HG03457 (cell line): ENCODE data around the gene SLMAP.
"Not testable (repeated sequence)": the region's sequence is repeated elsewhere in the genome, so short reads cannot be mapped to it uniquely, and the experiment has no call there.

Experiments used
- ATAC-seq: cut with Tn5 transposase; IDR thresholded peaks from one replicate; pipeline ENCODE4 v1.9.1; 2021; ENCODE audit warnings: moderate number of reproducible peaks; ENCODE audit not compliant: unreplicated experiment

Gene SLMAP

GRCh38 chr3:57792198-57792597 lies 36.1 kb downstream of the SLMAP start:
- ATAC-seq = no peak

- ATAC-seq = no peak
Measured at GRCh38 chr3:57793737-57794187, 37.7 kb downstream of the SLMAP start.

GRCh38 chr3:57794501-57794900 lies 38.4 kb downstream of the SLMAP start:
- ATAC-seq = no peak

GRCh38 chr3:57794951-57795350 lies 38.8 kb downstream of the SLMAP start:
- ATAC-seq = no peak

- no peak for ATAC-seq
Measured at GRCh38 chr3:57796261-57796660, 40.2 kb downstream of the SLMAP start.

GRCh38 chr3:57797701-57798487 lies 41.8 kb downstream of the SLMAP start:
- no peak for ATAC-seq

GRCh38 chr3:57803647-57804081 lies 47.6 kb downstream of the SLMAP start:
- ATAC-seq = no peak

- ATAC-seq = no peak
Measured at GRCh38 chr3:57805266-57805665, 49.2 kb downstream of the SLMAP start.

- no peak for ATAC-seq
Measured at GRCh38 chr3:57805674-57806073, 49.6 kb downstream of the SLMAP start.

GRCh38 chr3:57806195-57806594 lies 50.1 kb downstream of the SLMAP start:
- not testable (repeated sequence) for ATAC-seq

GRCh38 chr3:57808961-57809608 lies 53.0 kb downstream of the SLMAP start:
- ATAC-seq = no peak

GRCh38 chr3:57809609-57809968 lies 53.5 kb downstream of the SLMAP start:
- ATAC-seq = no peak

GRCh38 chr3:57810048-57810447 lies 53.9 kb downstream of the SLMAP start:
- ATAC-seq = no peak

- no peak for ATAC-seq
Measured at GRCh38 chr3:57810471-57811137, 54.5 kb downstream of the SLMAP start.

- ATAC-seq = no peak
Measured at GRCh38 chr3:57815036-57815435, 58.9 kb downstream of the SLMAP start.

GRCh38 chr3:57816471-57817095 lies 60.5 kb downstream of the SLMAP start:
- no peak for ATAC-seq

- no peak for ATAC-seq
Measured at GRCh38 chr3:57818772-57819171, 62.7 kb downstream of the SLMAP start.

- no peak for ATAC-seq
Measured at GRCh38 chr3:57820479-57820878, 64.4 kb downstream of the SLMAP start.

GRCh38 chr3:57821765-57822164 lies 65.7 kb downstream of the SLMAP start:
- ATAC-seq = no peak

- ATAC-seq = no peak
Measured at GRCh38 chr3:57822686-57823085, 66.6 kb downstream of the SLMAP start.

GRCh38 chr3:57825116-57825515 lies 69.0 kb downstream of the SLMAP start:
- ATAC-seq = no peak
